Endothelial cell of umbilical vein (primary cell): ENCODE data around the gene KCNMB2.

ENCODE experiments used
- EZH2 ChIP-seq: IDR thresholded peaks from 2 replicates; pipeline ENCODE4 v1.6.1; 2012; ENCODE audit warnings: borderline replicate concordance, low read depth, mild to moderate bottlenecking, moderate library complexity, low read length, inconsistent platforms; ENCODE audit not compliant: severe bottlenecking
- FOS ChIP-seq: IDR thresholded peaks from 2 replicates; pipeline ENCODE4 v1.6.1; 2011; ENCODE audit warnings: mild to moderate bottlenecking, low read length, moderate library complexity, borderline replicate concordance; ENCODE audit not compliant: insufficient read depth
- GATA2 ChIP-seq: IDR thresholded peaks from 2 replicates; pipeline ENCODE4 v1.7.0; 2011; ENCODE audit warnings: low read depth, mild to moderate bottlenecking, moderate library complexity, mixed read lengths, low read length; ENCODE audit not compliant: insufficient read length, insufficient read depth
- JUN ChIP-seq: IDR thresholded peaks from 2 replicates; pipeline ENCODE4 v1.6.1; 2011; ENCODE audit warnings: borderline replicate concordance, low read depth; ENCODE audit not compliant: insufficient read length, insufficient read depth
- MYC ChIP-seq: IDR thresholded peaks from one replicate; pipeline ENCODE4 v1.6.1; 2011; ENCODE audit warnings: mild to moderate bottlenecking, low read depth, low read length
- POLR2A ChIP-seq: IDR thresholded peaks from 2 replicates; pipeline ENCODE4 v1.6.1; 2012; ENCODE audit warnings: low read depth, mild to moderate bottlenecking, control low read depth, low read length
- POLR2AphosphoS5 ChIP-seq: IDR thresholded peaks from 2 replicates; pipeline ENCODE4 v1.6.1; 2012; ENCODE audit warnings: low read depth, mild to moderate bottlenecking, control low read depth, low read length, moderate library complexity; ENCODE audit not compliant: insufficient read depth
- TF ChIP-seq, protein P1 (sequence below), 2 donors: IDR thresholded peaks; 1 replicate in 1 of 2; 2 replicates in 1 of 2; pipeline ENCODE4 v1.5.1; 2011; ENCODE audit warnings: low read length in 2 of 2, mild to moderate bottlenecking in 2 of 2, moderate library complexity in 2 of 2, control low read depth in 1 of 2, inconsistent platforms in 1 of 2, low read depth in 1 of 2; ENCODE audit not compliant: insufficient read depth in 1 of 2; ENCODE audit errors: extremely low read depth in 1 of 2
- TF ChIP-seq, protein P2 (sequence below): IDR thresholded peaks from 2 replicates; pipeline ENCODE4 v1.6.1; 2011; ENCODE audit not compliant: insufficient read depth, insufficient read length

DNA sequence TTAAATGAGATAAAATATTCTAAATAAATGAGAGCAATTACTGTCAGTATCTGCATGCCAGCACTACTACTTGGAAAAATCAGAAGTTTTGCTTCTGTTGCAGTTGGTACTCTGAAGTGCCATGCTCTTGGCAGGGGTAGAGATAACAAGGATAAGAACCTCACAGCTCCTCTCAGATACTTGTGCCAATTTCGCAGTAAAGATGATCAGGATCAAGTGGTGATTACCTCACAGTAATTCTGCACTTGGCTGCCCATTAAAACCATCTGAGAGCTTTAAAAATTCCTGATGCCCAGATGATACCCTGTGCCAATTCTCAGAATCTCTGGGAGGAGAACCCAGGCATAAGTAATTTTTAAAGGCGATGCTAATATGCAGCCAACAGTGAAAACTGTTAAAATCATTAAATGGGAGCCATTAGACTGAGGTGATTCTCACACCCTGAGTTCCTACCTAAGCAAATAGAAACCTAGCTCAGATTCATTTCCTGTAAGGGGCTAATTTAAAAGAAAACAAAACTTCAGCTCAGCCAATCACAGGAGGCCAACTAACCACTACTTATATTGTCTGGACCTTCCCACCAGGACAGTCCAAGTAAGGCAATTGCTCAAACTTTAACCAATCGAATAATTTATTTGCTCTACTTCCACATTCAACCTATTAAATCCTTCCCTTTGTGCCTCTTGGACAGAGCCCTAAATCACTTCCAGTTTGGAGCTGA, 171.2 kb downstream of the KCNMB2 start:
- TF ChIP-seq, protein P1, sequence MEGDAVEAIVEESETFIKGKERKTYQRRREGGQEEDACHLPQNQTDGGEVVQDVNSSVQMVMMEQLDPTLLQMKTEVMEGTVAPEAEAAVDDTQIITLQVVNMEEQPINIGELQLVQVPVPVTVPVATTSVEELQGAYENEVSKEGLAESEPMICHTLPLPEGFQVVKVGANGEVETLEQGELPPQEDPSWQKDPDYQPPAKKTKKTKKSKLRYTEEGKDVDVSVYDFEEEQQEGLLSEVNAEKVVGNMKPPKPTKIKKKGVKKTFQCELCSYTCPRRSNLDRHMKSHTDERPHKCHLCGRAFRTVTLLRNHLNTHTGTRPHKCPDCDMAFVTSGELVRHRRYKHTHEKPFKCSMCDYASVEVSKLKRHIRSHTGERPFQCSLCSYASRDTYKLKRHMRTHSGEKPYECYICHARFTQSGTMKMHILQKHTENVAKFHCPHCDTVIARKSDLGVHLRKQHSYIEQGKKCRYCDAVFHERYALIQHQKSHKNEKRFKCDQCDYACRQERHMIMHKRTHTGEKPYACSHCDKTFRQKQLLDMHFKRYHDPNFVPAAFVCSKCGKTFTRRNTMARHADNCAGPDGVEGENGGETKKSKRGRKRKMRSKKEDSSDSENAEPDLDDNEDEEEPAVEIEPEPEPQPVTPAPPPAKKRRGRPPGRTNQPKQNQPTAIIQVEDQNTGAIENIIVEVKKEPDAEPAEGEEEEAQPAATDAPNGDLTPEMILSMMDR (IDR thresholded peaks at IDR 0.05; ENCODE audit: extremely low read depth in 1 of 2, insufficient read depth in 1 of 2, low read depth in 1 of 2, low read length in 2 of 2), result no peak
- TF ChIP-seq, protein P2, sequence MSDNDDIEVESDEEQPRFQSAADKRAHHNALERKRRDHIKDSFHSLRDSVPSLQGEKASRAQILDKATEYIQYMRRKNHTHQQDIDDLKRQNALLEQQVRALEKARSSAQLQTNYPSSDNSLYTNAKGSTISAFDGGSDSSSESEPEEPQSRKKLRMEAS, result no peak
- TF ChIP-seq GATA2 (no peak), POLR2A (no peak), EZH2 (no peak), POLR2AphosphoS5 (no peak), JUN (no peak), MYC (no peak), FOS (no peak)
